HG02571 (cell line): ENCODE results near the gene MAT2A.
"Not testable (repeated sequence)": the region's sequence is repeated elsewhere in the genome, so short reads cannot be mapped to it uniquely, and the experiment has no call there.

ENCODE experiments used
- ATAC-seq: cut with Tn5 transposase; IDR thresholded peaks from one replicate; pipeline ENCODE4 v1.9.1; 2021; ENCODE audit warnings: mild to moderate bottlenecking, moderate library complexity; ENCODE audit not compliant: unreplicated experiment

The MAT2A gene

DNA sequence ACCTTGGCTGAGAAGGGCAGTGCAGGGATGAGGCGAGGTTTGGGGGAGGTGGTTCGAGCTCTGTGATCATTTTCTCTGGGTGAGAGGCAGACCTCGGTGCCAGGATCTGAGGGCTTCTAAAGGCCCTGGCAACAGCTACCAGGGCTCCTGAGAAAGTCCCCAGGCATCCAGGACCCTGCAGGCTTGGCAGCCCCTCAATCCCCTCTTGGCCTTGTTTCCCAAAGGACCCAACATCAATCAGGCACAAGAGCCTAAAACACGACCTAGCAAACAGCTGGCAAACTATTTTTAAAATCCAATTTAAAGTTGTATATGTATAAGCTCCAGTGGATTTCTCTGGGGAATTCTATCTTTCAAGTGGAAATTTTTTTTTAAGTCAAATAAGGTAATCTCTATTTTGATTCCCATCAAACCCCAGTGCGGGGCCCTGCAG lies 15.0 kb upstream of the MAT2A start:
- no peak for ATAC-seq

DNA sequence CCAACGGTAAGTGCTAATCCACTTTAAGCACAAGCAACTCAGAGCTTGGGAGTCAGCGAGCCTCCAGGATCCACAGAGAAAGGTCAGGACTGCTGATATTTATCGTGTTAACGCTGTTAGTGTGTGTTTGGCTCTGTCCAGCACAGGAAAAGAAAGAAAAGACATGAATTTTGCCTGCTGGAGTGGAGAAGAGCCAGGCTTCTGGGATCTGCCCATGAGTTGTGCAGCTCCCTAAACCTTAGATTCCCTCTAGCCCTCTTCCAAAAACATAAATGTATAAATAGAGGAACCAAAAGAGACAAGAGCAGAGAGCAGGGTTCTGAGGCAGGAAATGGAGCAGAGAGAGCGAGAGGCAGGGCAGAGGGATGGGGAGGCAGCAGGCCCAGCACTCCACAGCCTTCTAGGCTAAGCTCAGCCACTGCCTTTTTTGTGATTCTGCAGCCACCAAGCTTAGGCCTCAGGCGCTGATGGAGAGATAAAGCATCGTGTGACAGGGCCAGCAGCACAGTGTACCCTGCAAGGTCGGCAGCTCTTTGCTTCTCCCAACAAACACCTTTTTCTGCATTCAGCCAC lies 14.5 kb upstream of the MAT2A start:
- ATAC-seq: no peak

DNA sequence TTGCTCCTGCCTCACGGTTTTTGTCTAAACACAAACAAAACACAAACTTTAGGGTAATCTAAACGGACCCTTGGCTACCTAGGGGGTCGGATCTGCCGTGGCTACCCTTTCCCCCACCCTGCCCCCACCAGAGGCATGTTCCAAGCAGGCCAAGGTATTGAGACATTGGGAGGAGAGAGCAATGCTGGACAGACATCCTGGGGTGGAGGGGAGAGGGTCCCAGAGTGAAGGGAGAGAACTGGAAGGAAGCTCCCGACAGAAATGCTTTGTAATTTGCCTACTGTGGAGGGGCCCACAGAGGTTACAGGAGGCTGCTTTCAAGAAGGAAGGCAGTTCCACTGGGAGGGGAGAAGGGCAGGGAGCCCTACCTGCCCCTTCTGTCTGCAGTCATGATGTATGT lies 13.9 kb upstream of the MAT2A start:
- no peak for ATAC-seq

DNA sequence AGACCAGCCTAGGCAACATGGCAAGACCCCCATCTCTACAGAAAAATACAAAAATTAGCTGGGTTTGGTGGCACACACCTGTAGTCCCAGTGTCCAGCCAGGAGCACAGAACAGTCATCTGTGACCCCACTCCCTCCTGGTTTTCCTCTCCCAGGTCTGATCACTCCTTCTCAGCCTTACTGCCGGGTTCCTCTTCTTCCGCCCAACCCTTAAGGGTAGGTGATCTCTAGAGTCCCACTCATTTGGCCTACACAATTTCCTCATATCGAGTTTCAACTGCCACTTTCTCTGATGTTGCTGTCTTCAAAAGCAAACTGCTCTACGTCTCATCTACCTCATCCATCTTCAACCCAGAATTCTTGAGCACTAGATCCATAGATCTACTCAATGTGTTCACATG lies 13.4 kb upstream of the MAT2A start:
- ATAC-seq: no peak

DNA sequence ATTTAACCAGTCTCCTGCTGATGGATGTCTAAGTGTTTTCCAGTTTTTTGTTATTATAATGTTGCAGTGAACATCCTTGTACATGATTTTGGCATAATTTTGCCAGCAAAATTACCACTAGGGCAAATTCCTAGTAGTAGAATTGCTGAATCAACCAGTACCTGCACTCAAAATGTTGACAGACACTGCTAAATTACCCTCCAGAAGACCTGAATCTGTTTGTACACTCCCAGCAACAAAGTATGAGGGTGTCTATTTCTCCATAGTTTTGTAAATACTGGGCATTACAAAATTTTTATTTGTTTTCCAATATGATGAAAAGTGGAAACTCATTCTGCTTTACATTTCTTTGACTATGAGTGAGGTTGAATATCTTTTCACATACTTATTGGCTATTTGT lies 11.2 kb upstream of the MAT2A start:
- ATAC-seq: no peak

DNA sequence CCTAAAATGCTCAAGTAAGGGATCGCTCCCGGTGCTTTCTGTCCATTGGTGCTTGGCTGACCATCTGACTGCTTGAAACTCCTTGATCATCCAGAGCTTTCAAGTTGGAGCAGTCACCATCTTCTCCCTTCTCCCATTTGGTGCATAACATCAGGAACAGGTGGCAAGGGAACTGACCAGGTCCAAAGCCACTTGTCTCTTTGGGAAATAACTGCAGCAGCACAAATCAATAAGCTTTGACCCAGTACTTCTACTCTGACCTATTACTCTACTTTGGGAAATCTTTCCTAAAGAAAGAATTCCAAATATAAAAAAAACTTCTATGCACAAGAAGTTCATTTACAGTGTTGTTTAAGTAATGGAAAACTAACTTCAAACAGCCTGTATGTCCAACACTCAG lies 10.6 kb upstream of the MAT2A start:
- ATAC-seq: no peak

DNA sequence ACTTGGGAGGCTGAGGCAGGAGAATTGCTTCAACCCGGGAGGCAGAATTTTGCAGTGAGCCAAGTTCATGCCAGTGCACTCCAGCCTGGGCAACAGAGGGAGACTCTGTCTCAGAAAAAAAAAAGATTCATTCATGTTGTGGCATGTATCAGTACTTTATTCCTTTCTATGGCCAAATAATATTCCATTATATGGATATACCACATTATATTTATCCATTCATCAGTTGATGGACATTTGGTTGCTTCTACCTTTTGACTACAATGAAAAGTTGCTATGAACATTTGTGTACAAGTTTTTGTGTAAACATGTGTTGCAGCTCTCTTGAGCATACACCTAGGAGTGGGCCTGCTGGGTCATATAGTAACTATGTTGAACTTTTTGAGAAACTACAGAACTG lies 9.2 kb upstream of the MAT2A start:
- ATAC-seq: no peak

DNA sequence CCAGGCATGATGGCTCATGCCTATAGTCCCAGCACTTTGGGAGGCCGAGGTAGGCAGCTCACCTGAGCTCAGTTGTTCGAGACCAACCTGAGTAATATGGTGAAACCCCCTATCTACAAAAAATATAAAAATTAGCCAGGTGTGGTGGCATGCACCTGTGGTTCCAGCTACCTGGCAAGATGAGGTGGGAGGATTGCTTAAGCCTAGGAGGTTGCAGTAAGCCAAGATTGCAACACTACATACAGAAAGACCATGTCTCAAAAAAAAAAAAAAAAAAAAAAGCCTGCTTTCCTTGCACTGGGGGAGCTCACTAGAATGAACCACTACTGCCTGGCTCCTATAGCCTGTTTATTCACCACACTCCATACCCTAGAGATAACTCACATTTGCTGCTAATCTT lies 7.4 kb upstream of the MAT2A start:
- ATAC-seq: no peak

DNA sequence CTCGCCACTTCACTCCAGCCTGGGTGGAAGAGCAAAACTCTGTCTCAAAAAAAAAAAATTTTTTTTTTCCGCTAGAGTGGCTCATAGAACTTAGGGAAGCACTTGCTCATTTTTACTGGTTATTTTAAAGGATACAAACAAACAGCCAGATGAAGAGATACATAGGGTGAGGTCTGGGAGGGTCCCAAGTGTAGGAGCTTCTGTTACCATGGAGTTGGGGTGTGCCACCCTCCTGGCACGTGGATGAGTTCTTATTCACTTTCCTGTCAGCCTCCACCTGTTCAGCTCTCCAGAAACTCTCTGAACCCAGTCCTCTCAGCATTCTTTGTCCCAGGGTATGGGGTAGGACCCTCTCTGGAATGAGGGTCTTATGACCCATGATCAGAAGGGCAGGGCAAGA lies 4.9 kb upstream of the MAT2A start:
- no peak for ATAC-seq

DNA sequence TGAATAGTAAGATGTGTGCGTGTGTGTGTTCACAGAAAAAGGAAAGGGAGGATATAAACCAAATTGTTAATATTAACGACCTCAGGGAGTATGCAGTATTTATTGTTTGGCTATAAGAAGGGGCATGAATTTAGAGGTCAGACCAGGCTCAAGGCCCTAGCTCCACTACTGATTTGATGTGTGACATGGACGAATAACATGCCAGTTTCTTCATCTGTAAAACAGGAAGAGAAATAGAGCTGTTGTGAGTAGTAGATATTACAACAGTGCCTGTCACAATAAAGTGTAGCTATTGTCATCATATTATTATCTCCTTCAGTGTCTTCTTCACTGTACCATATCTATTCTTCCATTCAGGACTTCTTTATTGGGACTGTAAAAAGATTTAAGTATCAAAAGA lies 4.1 kb upstream of the MAT2A start:
- ATAC-seq: no peak

DNA sequence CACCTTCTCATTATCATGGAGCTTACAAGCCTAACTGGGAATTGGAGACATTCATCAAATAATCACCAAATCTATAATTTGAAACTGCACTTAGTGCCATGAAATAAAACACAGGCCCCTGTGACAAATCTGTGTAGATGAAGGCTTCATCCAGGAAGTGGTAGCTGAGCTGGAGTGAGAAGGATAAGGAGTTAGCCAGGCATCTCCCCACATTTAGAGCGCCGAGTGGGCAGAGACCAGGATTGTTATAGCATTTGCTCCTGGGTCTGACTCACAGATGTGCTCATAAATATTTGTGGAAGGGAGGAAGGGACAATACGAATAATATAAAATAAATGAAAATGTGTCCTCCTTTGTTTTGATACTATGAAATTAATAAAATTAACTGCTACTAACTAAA lies 2.5 kb upstream of the MAT2A start:
- no peak for ATAC-seq

DNA sequence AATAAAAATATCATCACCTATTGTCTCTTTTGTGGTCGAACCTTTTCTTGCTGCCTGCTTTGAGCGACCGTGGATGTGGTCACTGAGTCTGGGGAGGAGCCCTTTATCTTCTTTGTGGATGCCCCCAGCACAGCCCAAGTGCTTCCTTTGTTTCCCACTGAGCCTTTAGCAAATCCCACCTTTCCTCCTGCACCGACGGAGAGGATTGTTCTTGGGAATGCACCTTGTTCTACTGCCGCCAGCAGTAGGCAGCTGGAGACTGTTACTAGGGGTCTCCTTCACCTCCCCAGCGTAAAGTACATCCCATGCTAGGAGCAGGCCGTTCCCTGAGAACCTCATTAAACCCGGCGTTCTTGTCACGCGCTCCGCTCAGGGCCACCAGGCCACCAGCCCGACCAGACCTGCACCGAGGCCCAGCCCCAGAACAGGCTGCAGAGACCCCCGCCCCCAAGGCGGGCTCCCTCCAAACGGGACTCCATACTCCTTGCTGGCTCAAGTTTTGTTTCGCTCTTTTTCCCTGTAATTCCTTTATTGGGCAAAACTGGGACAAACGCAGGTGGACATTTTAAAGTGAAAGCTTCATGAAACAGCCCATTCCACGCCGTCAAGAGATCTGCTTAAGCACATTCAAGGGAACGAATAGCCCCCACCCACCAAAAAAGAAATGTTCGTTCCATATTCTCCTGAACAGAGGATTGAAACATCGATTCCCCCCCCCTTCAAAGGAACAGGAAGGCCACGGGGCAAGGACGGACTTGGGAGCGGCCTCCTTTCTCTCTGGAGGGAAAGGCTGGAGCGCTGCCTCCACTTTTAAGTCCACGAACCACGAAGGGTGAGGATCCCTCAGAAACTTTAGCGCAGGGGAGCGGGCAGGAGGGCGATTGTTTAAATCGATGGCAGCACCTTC lies 1.1 kb upstream of the MAT2A start:
- no peak for ATAC-seq

DNA sequence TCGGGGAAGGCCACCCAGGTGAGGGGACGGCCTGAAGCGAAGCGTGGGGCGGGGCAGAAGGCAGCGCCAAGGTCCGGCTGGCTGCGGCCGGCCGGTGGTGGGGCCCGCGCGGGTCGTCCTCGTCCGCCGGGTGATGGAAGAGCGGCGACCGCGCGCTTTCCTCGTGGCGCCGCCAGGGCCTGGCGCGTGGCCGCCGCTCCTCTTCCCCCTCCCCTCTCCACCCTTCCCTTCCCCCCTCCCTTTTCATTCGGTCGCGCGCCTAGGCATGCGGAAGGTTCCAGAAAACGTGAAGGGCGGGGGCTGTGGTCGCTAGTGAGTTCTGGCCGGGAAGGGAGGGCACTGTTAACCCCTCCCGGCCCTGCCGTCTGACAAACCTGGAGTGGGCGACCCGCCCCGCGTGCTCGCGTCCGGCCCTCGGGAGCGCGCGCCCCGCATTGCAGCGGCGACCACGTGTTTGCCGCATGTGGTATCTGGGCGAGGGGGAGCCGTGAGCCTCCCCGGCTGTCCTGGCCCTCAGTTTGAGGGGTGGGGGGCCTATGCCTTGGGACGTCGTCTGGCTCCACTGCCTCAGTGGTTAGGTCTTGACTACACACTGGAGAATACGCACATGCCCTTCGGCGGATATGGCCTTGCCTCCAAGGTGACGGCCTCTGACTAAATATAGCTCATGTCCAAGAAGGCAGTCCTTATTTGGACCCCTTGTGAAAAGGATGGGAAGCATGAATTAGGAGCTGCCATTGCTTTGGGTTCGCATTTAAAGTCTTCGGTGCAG lies 579 bp downstream of the MAT2A start:
- ATAC-seq: peak; percentile 30

DNA sequence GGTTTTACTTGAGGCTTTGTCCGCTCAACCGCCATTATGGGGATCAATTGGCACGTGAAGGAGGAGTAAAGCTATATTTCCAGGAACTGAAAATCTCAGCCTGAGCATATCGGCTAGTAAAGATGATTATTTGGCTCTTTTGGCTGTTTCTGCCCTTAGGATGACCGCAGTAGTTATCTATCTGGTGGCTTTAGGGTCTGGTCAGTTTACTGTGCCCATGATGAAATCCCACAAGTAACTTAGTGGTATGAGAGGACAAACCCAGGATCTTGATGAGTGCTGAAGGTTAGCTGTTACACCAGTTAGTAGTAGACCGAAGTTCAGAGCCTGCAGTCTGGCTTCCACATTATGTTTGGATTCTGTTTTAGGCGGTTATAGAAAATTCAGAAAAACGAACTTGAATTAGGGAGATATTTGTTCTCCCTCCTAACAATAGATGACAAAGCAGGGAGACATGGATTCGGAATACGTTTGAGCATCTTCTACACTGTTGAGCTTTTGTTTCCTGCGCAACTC lies 1.2 kb downstream of the MAT2A start:
- ATAC-seq: no peak

DNA sequence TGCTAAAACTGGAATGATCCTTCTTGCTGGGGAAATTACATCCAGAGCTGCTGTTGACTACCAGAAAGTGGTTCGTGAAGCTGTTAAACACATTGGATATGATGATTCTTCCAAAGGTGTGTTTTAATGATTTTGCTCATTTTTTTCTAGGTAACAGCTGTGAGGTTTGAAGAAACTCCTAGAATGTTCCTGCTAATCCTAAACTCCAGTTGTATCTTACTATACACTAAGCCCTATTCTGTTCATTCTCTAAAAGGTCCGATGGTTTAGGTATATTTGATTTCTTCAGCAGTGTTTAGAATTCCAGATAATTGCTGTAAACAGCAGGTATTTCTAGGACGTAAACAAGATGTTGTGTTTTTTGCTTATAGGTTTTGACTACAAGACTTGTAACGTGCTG lies 2.3 kb downstream of the MAT2A start:
- no peak for ATAC-seq

DNA sequence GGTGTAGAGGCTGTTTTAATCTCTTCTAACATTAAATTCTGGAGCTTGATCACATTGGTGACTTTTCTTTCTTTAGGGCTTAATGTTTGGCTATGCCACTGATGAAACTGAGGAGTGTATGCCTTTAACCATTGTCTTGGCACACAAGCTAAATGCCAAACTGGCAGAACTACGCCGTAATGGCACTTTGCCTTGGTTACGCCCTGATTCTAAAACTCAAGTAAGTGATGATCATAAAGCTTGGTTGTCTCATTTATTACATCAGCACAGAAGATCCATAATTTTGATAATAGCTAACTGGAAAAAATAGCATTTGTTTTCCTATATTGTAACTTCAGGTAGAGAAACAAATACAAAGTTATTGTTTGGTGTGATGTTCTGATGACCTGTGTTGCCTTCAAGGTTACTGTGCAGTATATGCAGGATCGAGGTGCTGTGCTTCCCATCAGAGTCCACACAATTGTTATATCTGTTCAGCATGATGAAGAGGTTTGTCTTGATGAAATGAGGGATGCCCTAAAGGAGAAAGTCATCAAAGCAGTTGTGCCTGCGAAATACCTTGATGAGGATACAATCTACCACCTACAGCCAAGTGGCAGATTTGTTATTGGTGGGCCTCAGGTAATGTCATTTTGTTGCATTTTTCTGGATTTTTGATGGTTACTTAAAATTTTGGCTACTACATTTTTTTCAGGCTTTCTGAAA lies 2.9 kb downstream of the MAT2A start:
- no peak for ATAC-seq

DNA sequence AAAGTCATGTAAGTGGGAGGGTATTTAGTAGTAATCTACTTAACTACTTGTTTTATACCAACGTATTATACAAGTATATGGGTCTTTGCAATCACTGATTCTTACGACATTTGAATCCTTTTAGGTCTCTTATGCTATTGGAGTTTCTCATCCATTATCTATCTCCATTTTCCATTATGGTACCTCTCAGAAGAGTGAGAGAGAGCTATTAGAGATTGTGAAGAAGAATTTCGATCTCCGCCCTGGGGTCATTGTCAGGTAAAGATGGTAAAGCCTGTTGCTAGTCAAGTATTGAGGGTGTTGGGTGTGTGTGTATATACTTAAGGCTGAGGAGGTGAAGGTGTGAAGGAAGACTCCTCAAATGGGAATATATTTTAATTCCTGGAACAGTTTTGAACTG lies 3.8 kb downstream of the MAT2A start:
- ATAC-seq: no peak

DNA sequence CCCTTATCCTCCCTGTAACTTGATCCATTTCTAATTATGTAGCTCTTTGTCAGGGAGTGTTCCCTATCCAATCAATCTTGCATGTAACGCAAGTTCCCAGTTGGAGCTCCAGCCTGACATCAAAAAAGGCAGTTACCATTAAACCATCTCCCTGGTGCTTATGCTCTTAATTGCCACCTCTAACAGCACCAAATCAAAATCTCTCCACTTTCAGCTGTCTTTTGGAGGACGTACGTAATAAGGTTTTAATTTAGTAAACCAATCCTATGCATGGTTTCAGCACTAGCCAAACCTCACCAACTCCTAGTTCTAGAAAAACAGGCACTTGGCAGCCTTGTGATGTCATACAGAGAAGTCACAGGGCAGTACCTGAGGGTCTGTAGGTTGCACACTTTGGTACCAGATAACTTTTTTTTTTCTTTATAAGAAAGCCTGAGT lies 5.3 kb downstream of the MAT2A start:
- ATAC-seq: not testable (repeated sequence)

DNA sequence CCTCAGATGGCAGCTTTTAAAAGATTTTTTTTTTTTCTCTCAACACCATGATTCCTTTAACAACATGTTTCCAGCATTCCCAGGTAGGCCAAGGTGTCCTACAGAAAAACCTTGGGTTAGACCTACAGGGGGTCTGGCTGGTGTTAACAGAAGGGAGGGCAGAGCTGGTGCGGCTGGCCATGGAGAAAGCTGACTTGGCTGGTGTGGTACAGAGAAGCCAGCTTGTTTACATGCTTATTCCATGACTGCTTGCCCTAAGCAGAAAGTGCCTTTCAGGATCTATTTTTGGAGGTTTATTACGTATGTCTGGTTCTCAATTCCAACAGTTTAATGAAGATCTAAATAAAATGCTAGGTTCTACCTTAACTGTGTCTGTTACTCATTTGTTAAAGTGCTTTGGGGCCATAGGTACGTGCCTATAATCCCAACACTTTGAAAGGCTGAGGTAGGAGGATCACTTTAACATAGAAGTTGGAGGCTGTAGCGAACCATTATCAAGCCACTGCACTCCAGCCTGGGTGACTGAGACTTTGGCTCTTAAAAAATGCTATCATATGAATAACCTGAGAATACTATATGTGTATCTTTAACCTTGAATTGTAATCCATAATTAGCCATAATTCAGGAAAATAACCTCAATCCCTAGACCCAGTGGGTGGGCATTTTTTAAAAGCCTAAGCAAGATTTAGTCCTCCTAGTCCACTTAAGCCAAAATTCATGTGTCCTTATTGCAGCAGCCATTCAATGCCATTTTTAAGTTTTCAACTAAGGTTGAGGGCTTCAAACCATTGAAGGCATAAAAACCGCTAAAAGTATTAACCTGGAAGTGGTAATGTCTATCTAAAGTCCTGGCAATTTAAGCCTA lies 6.2 kb downstream of the MAT2A start:
- ATAC-seq: not testable (repeated sequence)

DNA sequence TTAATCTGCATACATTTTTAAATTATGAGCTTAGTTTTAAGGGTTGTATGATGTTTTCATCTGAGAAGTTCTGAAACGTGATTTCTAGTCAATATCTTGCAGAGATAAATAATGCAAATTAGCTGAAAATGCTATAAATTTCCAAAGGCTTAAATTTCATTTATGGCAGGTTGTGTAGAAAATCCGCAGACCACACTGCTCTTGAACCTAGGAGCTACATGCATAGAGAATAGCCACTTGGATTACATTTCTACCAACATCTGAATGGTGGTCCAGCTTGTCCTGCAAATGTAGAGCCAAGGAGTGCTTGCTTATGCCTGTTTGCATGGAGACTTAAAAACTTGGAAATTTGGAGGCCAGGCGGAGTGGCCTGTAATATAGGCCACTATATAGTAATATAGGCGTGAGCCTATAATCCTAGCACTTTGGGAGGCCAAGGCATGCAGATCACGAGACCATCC lies 6.8 kb downstream of the MAT2A start:
- ATAC-seq: no peak
